Colonic mucosa (tissue), 4 donors: ENCODE measurements around the gene OGG1. TPM values are rescaled to one million over a fixed set of nuclear protein-coding genes. Genes with fewer than 3 reads are reported as not detected.
A peak's percentile ranks its signal among the peaks of the same experiment; 100 is the strongest.

Source experiments
- DNase-seq: peaks from one replicate; pipeline ENCODE4 v3.0.0-alpha.2; 2020
- H3K27ac ChIP-seq: fragments of 200-600 bp; one replicate; pipeline ENCODE4 v1.8.0; 2021
- H3K27me3 ChIP-seq: fragments of 200-600 bp; one replicate; pipeline ENCODE4 v1.8.0; 2021
- H3K36me3 ChIP-seq: fragments of 200-600 bp; one replicate; pipeline ENCODE4 v1.8.0; 2021
- H3K4me1 ChIP-seq: fragments of 200-600 bp; one replicate; pipeline ENCODE4 v1.8.0; 2021; ENCODE audit warnings: mild to moderate bottlenecking
- H3K4me3 ChIP-seq: fragments of 200-600 bp; one replicate; pipeline ENCODE4 v1.8.0; 2021
- H3K9ac ChIP-seq, 2 donors: one replicate each; pipeline ENCODE4 v1.7.0; 2013; ENCODE audit warnings: control low read depth in 2 of 2, low read depth in 2 of 2, low read length in 2 of 2
- H3K9me3 ChIP-seq: fragments of 200-600 bp; one replicate; pipeline ENCODE4 v1.8.0; 2021
- CTCF ChIP-seq: fragments of 200-600 bp; IDR thresholded peaks from one replicate; pipeline ENCODE4 v1.8.0; 2022; ENCODE audit warnings: antibody characterized with exemption, mild to moderate bottlenecking
- intact Hi-C: fragments of 100-400 bp; cut with DNase I; formaldehyde crosslinking; loops from one replicate; pipeline ENCODE4 v1.14.1; 2022
- total RNA-seq, 2 donors: library from RNA; stranded (reverse); fragmentation: NEBNext Ultra II Directional in 1 of 2; extraction: Animal tissue kit (Norgen Biotek cat#: 25700) in 1 of 2; gene quantifications; one replicate each; pipeline ENCODE4 v1.2.1, GENCODE V29; 2021
- donor health status: healthy.
- donor health status: DM: no; HTN: no; CAD: no.
- donor health status: DM: no; HTN: no; CAD: no.

Gene OGG1
- total RNA-seq, 2 donors from 2014 or later = 19.1 to 24.9 TPM

GRCh38 chr3:9765865-9766264, 16.1 kb downstream of the OGG1 start:
- no peaks in the 10 kb centered on the region for H3K36me3 ChIP-seq
- no peak for TF ChIP-seq CTCF

GRCh38 chr3:9767418-9767817, 17.7 kb downstream of the OGG1 start:
- no peak for DNase-seq
- H3K9ac ChIP-seq = peak overlapping the region in 1 of 2 donors; percentile 21
- no peak for TF ChIP-seq CTCF
- H3K36me3 ChIP-seq = no peaks in the 10 kb centered on the region
- H3K27me3 ChIP-seq = no peaks in the 10 kb centered on the region
- no peaks in the 10 kb centered on the region for H3K9me3 ChIP-seq
- intact Hi-C loops = no loop called here
- H3K4me1 ChIP-seq = peaks cover 5% of the 10 kb centered on the region
- no peak overlapping the region for H3K4me3 ChIP-seq
- H3K27ac ChIP-seq = no peak overlapping the region

More at GRCh38 chr3:9765865-9766264, 16.1 kb downstream of the OGG1 start:
- Histone ChIP-seq H3K9ac (no peak overlapping the region), H3K4me1 (peaks cover 5% of the 10 kb centered on the region), H3K27ac (no peak overlapping the region), H3K4me3 (no peak overlapping the region), H3K9me3 (no peaks in the 10 kb centered on the region), H3K27me3 (no peaks in the 10 kb centered on the region)
- DNase-seq = no peak
- intact Hi-C loops = no loop called here

- H3K27me3 ChIP-seq = no peaks in the 10 kb centered on the region
- no peaks in the 10 kb centered on the region for H3K36me3 ChIP-seq
- no peak for DNase-seq
- no peak for TF ChIP-seq CTCF
- H3K27ac ChIP-seq = no peak overlapping the region
- no peak overlapping the region for H3K4me3 ChIP-seq
- H3K4me1 ChIP-seq = peaks cover 5% of the 10 kb centered on the region
- H3K9me3 ChIP-seq = no peaks in the 10 kb centered on the region
- peak overlapping the region in 1 of 2 donors; percentile 88 for H3K9ac ChIP-seq
- intact Hi-C loops = no loop called here
Observed at GRCh38 chr3:9768141-9768775, 18.5 kb downstream of the OGG1 start.

GRCh38 chr3:9769012-9769411, 19.3 kb downstream of the OGG1 start:
- peaks cover 5% of the 10 kb centered on the region for H3K4me1 ChIP-seq
- H3K9me3 ChIP-seq = no peaks in the 10 kb centered on the region
- no peak for TF ChIP-seq CTCF
- no peaks in the 10 kb centered on the region for H3K27me3 ChIP-seq
- intact Hi-C loops = no loop called here
- DNase-seq = no peak
- H3K36me3 ChIP-seq = no peaks in the 10 kb centered on the region
- no peak overlapping the region for H3K27ac ChIP-seq
- peak overlapping the region in 1 of 2 donors; percentile 88 for H3K9ac ChIP-seq
- H3K4me3 ChIP-seq = peak overlapping the region; percentile 52

GRCh38 chr3:9769426-9770275, 19.9 kb downstream of the OGG1 start, which contains the start of gene CAMK1:
Gene CAMK1, minus strand, starts transcription at chr3:9769947. Its CDS starts 2,198 bp downstream, at chr3:9767749.
- DNase-seq = peak; percentile 85
- H3K27ac ChIP-seq = peak within 1 kb of the TSS; percentile 59
- TF ChIP-seq CTCF = no peak
- intact Hi-C loops = no loop called here
- H3K36me3 ChIP-seq = no peaks in the 10 kb centered on the region
- H3K4me1 ChIP-seq = peaks cover 5% of the 10 kb centered on the region
- H3K9ac ChIP-seq = peak within 1 kb of the TSS; percentile 88 to 94
- no peaks in the 10 kb centered on the region for H3K27me3 ChIP-seq
- H3K9me3 ChIP-seq = no peaks in the 10 kb centered on the region
- H3K4me3 ChIP-seq = peak within 1 kb of the TSS; percentile 52
